Cerebellar cortex (tissue), 1 donor: ENCODE data around the gene PDGFD.
A peak's percentile ranks its signal among the peaks of the same experiment; 100 is the strongest.

ENCODE experiments used
- DNase-seq: peaks from one replicate; pipeline ENCODE4 v3.0.0-alpha.2; 2015; ENCODE audit warnings: low spot score

PDGFD gene

DNA sequence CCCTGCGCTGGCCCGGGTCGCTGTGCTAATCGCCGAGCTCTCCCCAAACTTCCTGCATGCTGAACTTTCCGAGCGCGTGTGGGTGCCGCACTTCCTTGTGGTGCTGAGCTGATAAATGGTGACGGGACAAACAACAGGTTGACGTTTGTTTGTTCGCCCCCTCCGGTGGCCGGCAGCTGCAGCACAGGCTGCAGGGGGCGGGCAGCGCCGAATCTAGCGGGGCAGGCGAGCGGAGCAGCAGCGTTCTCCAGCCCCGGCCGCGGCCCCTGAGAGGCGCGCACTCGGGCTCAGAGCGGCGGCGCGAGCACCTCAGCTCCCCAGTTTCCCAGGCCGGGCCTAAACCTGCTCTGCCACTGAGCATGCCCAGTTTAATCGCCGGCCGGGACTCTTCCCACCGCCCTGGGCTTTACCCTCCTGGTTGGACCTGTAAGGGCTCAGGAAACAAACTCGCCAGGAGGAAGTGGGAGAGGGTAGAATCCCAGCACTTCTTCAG lies at the start of gene PDGFD:
Gene PDGFD, minus strand, starts transcription at position 120 of the 493 bp plus-strand sequence.
- DNase-seq = peak; percentile 18

- DNase-seq = no peak
Measured at GRCh38 chr11:104206936-104207335, 43.0 kb upstream of the PDGFD start.

- DNase-seq = no peak
Measured at GRCh38 chr11:104205838-104206237, 41.9 kb upstream of the PDGFD start.

GRCh38 chr11:104200688-104201087 lies 36.7 kb upstream of the PDGFD start:
- DNase-seq = no peak

- DNase-seq = no peak
Measured at GRCh38 chr11:104199053-104199452, 35.1 kb upstream of the PDGFD start.

GRCh38 chr11:104198576-104198975 lies 34.6 kb upstream of the PDGFD start:
- no peak for DNase-seq

DNA sequence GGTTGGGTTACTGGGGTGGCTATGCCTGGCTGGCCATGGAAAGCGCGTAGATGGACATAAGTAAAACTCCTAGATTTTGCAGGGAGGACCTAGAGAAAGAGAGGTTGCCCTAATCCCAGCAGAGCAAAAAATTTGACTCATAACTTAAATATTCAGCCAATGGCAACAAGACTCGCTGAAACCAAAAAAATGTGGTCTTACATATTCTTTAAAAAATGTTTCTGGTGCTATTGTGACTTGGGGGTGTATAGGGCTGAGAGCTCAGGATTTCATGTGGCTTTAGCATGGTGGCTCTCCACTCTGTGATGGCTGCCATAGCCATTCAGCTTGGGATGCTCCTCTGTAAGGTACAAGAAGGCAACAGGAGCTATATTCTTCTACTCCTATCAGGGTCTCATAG lies 27.2 kb upstream of the PDGFD start:
- no peak for DNase-seq

DNA sequence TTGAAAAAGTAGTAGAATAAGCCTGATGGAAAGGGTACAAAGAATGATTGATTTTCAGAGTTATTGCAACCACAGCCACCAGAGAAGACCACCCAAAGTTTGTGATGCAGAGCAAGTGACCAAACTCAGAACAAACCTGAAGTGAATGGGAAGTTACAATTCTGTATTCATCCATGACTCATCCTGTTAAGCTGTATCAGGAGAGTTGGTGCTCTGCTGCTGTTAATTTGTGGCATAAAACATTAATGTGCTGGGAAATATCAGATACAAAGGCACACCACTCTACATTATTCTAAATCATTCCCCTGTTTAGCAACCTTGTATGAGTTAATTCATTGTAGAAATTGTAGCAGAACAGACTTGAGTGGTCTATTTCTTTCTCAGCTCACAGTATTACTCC lies 19.6 kb upstream of the PDGFD start:
- no peak for DNase-seq

- DNase-seq = no peak
Measured at GRCh38 chr11:104175769-104176168, 11.8 kb upstream of the PDGFD start.

DNA sequence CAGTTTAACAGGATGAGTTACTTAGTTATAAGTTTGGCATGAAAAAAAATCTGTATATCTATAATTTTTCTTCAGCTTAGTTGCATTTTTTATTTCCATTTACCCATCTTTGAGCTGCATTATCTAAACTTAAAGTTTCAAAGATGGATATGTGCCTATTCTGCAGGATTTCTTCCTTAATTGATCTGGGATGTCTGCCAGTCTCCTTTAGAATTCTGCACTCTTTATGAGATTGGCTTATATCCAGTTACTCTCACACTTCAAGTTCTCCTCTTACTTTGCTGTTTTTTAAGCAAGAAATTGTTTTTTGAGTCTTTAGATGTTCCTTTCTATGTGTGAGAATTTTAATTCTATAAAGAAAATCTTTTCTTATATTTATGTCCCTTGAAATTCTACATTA lies 5.1 kb upstream of the PDGFD start:
- DNase-seq = no peak

- DNase-seq = no peak
Measured at GRCh38 chr11:104165014-104165413, 1.1 kb upstream of the PDGFD start.

- peak; percentile 5 for DNase-seq
Measured at GRCh38 chr11:104163100-104164027, 583 bp downstream of the PDGFD start.

DNA sequence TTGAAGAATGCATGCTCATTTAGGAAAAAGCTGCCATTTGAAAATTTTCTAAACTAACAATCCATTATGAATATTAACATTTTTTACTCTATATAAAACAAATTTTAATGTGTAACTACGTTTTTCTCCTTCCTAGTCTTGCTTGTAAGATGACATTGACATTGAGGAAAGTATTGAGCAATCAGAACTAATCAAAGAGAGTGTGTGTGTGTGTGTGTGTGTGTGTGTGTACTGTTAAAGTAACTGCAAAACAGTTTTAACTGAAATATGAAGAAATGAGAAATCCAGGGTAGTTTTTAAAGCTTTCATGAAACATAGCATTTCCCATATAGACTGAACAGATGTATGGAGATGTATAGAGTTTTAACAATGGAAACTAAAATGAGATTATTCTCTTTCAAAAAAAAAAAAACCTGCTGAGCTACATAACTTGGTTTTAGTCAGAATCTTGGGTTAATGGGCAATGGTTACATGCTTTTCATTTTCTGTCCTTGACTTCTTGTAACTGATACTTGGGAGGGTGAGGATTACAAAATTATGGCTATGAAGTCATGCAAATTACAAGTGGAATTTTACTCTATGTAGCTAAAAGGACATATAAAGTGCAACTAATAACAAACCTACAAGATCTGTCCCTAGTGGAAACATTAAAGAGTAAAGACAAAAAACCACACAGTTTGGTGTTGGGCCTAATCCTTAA lies 2.0 kb downstream of the PDGFD start:
- DNase-seq = no peak

GRCh38 chr11:104159356-104159755 lies 4.6 kb downstream of the PDGFD start:
- no peak for DNase-seq

DNA sequence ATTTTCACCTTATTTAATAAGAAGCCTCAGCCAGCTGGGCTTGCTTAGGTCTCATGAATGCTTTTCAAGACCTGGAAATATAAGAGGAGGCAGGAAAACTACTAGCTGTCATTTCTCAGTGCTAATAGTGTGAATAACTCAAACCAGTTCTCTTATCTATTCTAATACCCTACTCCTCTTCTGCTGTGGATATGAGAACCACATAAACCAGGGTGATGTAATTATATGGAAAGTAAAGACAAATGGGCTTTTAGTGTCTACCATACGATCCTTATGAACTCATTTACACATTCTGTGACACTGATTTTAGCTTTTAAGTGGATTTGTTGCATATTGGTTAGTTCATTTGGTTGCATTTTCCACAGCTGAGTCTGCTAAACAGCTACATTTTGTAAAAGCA lies 8.6 kb downstream of the PDGFD start:
- no peak for DNase-seq

DNA sequence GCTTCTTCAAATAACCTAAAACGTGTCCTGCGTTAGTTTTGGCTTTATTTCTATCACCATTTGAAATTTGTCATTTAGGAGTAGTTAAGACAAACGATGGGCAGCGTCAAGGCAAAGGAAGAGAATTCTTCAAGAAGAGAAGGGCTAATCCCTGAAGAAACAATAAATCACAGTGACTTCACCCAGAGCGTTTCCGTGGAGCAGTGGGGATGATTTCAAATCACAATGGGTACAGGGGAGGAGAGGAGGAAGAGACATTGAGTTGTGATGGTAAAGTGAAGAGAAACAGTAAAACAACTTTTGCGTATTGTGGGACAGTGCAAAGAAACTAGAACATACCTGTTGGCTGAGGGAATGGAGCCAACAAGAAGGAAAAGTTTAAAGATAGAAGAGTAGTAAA lies 9.7 kb downstream of the PDGFD start:
- no peak for DNase-seq

- DNase-seq = no peak
Measured at GRCh38 chr11:104152941-104153505, 10.9 kb downstream of the PDGFD start.

DNA sequence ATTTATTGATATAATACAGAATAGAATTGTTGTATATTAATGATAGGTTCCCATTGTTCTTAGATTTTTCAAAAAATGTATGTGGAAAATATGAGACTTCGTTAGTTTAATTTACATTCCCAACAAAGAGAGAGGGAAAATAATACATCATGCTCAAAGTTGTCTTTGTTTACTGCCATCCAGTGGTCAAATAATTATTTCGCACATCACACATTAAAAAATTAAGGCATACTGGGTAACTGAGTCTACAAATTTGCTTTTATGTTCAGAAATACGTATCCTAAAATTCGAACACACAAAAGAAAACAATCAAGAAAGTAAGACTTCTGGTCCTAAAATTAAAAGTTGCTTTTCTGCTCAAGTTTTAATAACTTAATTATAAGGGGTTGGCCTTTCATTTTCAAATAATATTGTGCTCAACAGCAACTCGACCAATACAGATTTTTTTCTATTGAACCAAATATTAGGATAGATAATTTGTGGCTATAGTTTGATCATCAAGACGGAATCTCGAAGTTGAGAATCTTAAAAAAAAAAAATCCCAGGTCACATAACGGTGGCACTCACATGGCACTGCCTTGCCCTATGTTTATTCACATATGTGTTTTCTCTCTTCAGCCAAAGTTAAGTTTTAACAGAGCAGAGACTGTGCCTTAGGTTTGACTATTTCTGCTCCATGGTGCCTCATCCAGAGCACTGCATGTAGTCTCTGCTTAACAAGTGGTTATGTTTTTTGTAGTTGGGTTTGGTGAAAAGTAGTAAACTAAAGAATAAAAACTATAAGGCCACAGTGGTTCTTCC lies 12.3 kb downstream of the PDGFD start:
- DNase-seq = no peak

GRCh38 chr11:104148706-104149105 lies 15.2 kb downstream of the PDGFD start:
- DNase-seq = no peak

DNA sequence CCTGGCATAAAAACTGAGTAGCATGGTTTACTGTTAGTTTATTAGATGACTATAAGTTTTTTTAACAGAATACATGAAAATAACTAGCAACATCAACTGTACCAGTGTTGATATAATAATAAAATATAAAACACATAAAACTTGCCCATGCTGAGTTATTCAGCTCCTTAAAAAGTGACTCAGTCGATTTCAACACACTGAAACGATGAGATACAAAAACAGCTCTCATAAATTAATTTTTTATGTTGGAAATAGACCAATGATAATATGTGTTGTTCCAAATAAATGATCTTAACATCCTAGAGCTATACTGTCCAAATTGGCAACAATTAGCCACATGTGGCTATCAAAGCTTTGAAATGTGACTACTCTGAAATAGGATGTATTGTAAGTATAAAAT lies 15.9 kb downstream of the PDGFD start:
- no peak for DNase-seq

DNA sequence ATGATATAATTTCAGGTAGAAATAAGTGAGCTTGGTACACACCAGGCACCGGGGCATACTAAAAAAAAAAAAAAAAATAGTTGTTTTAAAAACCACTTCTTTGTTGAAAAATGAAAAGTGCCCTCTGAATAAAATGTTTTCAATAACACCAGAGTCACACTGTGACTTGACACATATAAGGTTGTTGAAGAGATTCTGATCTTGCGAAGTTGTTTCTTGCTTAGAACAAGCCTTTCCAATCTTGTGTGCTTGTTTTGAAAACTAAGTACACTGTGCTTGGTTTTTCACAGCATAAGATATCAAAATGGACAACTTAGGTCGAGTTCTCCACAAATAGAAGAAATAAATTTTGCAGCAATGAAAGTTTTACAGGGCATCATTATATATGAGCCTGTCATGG lies 17.0 kb downstream of the PDGFD start:
- no peak for DNase-seq

DNA sequence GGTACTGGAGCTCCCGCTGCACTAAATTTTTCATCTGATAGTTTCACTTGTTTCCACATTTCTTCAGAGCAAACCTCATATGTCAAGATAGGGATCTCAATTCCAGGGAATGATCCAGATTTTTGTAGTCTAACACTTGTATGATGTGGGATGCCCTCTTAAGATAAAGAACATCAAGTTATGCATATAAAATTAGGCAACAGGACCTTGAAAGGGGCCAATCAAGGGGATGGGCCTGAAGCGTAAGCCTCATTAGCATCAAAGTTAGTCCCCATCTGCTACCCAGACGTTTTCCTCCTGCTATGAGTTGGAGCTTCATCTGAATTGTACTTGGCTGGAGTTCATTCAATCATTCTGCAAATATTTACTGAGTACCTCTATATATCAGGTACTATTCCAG lies 17.5 kb downstream of the PDGFD start:
- DNase-seq = no peak
